SU-DHL-6 (cell line): ENCODE measurements around the gene MGME1.

Experiments used
- EZH2phosphoT487 ChIP-seq: fragments of 200-600 bp; sonication (generic), shearing (Covaris generic); conservative IDR thresholded peaks from 2 replicates; pipeline ENCODE4 v1.6.1; 2018; ENCODE audit warnings: mild to moderate bottlenecking, antibody characterized with exemption, low read length, moderate library complexity, mixed read lengths
- TF ChIP-seq, protein P1 (sequence below): fragments of 200-600 bp; sonication (generic); IDR thresholded peaks from one replicate; pipeline ENCODE4 v1.5.1; 2017; ENCODE audit warnings: antibody characterized with exemption, mild to moderate bottlenecking, low read length, moderate library complexity; ENCODE audit not compliant: insufficient read depth, poor library complexity, severe bottlenecking

DNA sequence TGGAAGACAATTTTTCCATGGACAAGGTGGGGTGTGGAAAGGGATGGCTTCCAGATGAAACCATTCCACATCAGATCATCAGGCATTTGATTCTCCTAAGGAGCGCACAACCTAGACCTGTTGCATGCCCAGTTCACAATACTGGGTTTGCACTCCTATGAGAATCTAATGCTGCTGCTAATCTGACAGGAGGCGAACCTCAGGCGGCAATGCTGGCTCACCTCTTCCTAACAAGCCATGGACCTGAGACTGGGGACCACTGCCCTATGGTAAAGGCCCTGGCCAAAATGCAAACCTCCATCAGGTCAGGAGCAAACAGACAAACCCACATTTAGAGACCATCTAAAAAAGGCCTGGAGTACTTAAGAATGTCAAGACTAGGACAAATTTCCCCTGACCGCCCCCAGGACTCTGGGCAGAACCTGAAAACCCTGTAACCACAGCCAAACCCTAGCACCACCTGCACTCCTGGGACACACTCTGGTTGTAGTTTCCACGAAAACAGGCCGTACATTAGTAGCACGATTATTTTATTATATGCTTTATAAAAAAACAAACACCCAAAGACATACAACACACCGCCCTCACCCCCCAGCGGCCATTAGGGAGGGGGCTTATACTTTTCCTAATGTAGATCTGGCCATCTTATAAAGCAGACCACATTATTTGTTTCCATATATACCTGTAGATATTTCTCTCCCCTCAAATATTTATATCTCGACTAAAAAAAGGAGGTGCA, 27.6 kb upstream of the MGME1 start:
- TF ChIP-seq, protein P1, sequence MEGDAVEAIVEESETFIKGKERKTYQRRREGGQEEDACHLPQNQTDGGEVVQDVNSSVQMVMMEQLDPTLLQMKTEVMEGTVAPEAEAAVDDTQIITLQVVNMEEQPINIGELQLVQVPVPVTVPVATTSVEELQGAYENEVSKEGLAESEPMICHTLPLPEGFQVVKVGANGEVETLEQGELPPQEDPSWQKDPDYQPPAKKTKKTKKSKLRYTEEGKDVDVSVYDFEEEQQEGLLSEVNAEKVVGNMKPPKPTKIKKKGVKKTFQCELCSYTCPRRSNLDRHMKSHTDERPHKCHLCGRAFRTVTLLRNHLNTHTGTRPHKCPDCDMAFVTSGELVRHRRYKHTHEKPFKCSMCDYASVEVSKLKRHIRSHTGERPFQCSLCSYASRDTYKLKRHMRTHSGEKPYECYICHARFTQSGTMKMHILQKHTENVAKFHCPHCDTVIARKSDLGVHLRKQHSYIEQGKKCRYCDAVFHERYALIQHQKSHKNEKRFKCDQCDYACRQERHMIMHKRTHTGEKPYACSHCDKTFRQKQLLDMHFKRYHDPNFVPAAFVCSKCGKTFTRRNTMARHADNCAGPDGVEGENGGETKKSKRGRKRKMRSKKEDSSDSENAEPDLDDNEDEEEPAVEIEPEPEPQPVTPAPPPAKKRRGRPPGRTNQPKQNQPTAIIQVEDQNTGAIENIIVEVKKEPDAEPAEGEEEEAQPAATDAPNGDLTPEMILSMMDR: no peak
- TF ChIP-seq EZH2phosphoT487: no peak
